ENCODE measurements around the gene CACNA1D. TPM values are rescaled to one million over a fixed set of nuclear protein-coding genes. Genes with fewer than 3 reads are reported as not detected.

The CACNA1D gene
- total and polyA plus RNA-seq, 2 experiments from 2014 or later, result 5.2 to 27.8 TPM

- no peak overlapping the region for H2AFZ ChIP-seq
- H3K36me3 ChIP-seq (replicated peaks; ENCODE audit: insufficient read depth, low read depth), result no peaks in the 10 kb centered on the region
- H3K27ac ChIP-seq, result peak overlapping the region; percentile 87
- H3K27me3 ChIP-seq, result no peaks in the 10 kb centered on the region
- WGBS (ENCODE audit: low lambda C conversion rate, missing lambda C conversion rate), result 55% methylated on average over 6 of the region's 6 CpGs
- H3K4me3 ChIP-seq, result no peak overlapping the region
- no peak for TF ChIP-seq EZH2phosphoT487 (IDR thresholded peaks at IDR 0.05; ENCODE audit: low read depth, severe bottlenecking, unreplicated experiment)
- peak; percentile 31 for TF ChIP-seq EZH2 (IDR thresholded peaks at IDR 0.05; ENCODE audit: borderline replicate concordance)
- H3K79me2 ChIP-seq, result no peaks in the 10 kb centered on the region
- no peaks in the 10 kb centered on the region for H3K9me3 ChIP-seq (ENCODE audit: low read depth)
- peak overlapping the region; percentile 65 for H3K4me2 ChIP-seq
- peaks cover 18% of the 10 kb centered on the region for H3K4me1 ChIP-seq (ENCODE audit: insufficient read depth)
- no peaks in the 10 kb centered on the region for H3K9me2 ChIP-seq (replicated peaks; ENCODE audit: insufficient read depth)
- no peak for DNase-seq (ENCODE audit: low spot score)
- no peaks in the 10 kb centered on the region for H4K20me1 ChIP-seq (ENCODE audit: insufficient read depth, poor library complexity, severe bottlenecking)
These were observed 24.8 kb downstream of the CACNA1D start for GRCh38 chr3:53519065-53519709.

- H3K27me3 ChIP-seq, result no peaks in the 10 kb centered on the region
- no peak overlapping the region for H3K4me2 ChIP-seq
- no peak overlapping the region for H3K4me3 ChIP-seq
- H3K9me2 ChIP-seq (replicated peaks; ENCODE audit: insufficient read depth), result no peaks in the 10 kb centered on the region
- no peaks in the 10 kb centered on the region for H3K79me2 ChIP-seq
- peaks cover 25% of the 10 kb centered on the region for H3K4me1 ChIP-seq (ENCODE audit: insufficient read depth)
- 89% methylated on average over 3 of the region's 3 CpGs for WGBS (ENCODE audit: low lambda C conversion rate, missing lambda C conversion rate)
- no peak for DNase-seq (ENCODE audit: low spot score)
- no peaks in the 10 kb centered on the region for H3K36me3 ChIP-seq (replicated peaks; ENCODE audit: insufficient read depth, low read depth)
- H3K27ac ChIP-seq, result no peak overlapping the region
- no peak overlapping the region for H2AFZ ChIP-seq
- no peaks in the 10 kb centered on the region for H3K9me3 ChIP-seq (ENCODE audit: low read depth)
- no peaks in the 10 kb centered on the region for H4K20me1 ChIP-seq (ENCODE audit: insufficient read depth, poor library complexity, severe bottlenecking)
- TF ChIP-seq CTCF (IDR thresholded peaks at IDR 0.05; ENCODE audit: poor library complexity), result no peak
- TF ChIP-seq EZH2 (IDR thresholded peaks at IDR 0.05; ENCODE audit: borderline replicate concordance), result no peak
- TF ChIP-seq EZH2phosphoT487 (IDR thresholded peaks at IDR 0.05; ENCODE audit: low read depth, severe bottlenecking, unreplicated experiment), result no peak
These were observed 28.9 kb downstream of the CACNA1D start for GRCh38 chr3:53523346-53523745.

GRCh38 chr3:53524566-53524965 is 30.2 kb downstream of the CACNA1D start:
- TF ChIP-seq EZH2 (IDR thresholded peaks at IDR 0.05; ENCODE audit: borderline replicate concordance), result no peak
- H2AFZ ChIP-seq, result no peak overlapping the region
- H3K36me3 ChIP-seq (replicated peaks; ENCODE audit: insufficient read depth, low read depth), result no peaks in the 10 kb centered on the region
- no peaks in the 10 kb centered on the region for H3K9me3 ChIP-seq (ENCODE audit: low read depth)
- no peaks in the 10 kb centered on the region for H3K27me3 ChIP-seq
- H3K4me3 ChIP-seq, result no peak overlapping the region
- peaks cover 14% of the 10 kb centered on the region for H3K4me1 ChIP-seq (ENCODE audit: insufficient read depth)
- H4K20me1 ChIP-seq (ENCODE audit: insufficient read depth, poor library complexity, severe bottlenecking), result no peaks in the 10 kb centered on the region
- no peak for DNase-seq (ENCODE audit: low spot score)
- H3K27ac ChIP-seq, result no peak overlapping the region
- WGBS (ENCODE audit: low lambda C conversion rate, missing lambda C conversion rate), result 100% methylated on average over 1 of the region's 1 CpG
- H3K9me2 ChIP-seq (replicated peaks; ENCODE audit: insufficient read depth), result no peaks in the 10 kb centered on the region
- no peak overlapping the region for H3K4me2 ChIP-seq
- no peaks in the 10 kb centered on the region for H3K79me2 ChIP-seq

GRCh38 chr3:53525765-53526703 is 31.6 kb downstream of the CACNA1D start:
- Histone ChIP-seq H3K4me1 (ENCODE audit: insufficient read depth) (peaks cover 12% of the 10 kb centered on the region), H4K20me1 (ENCODE audit: insufficient read depth, poor library complexity, severe bottlenecking) (no peaks in the 10 kb centered on the region), H3K4me3 (no peak overlapping the region), H3K9me3 (ENCODE audit: low read depth) (no peaks in the 10 kb centered on the region), H3K27me3 (no peaks in the 10 kb centered on the region), H3K9me2 (replicated peaks; ENCODE audit: insufficient read depth) (no peaks in the 10 kb centered on the region), H3K27ac (peak overlapping the region; percentile 47), H2AFZ (no peak overlapping the region), H3K79me2 (no peaks in the 10 kb centered on the region), H3K4me2 (no peak overlapping the region), H3K36me3 (replicated peaks; ENCODE audit: insufficient read depth, low read depth) (no peaks in the 10 kb centered on the region)
- peak; percentile 43 for DNase-seq (ENCODE audit: low spot score)
- WGBS (ENCODE audit: low lambda C conversion rate, missing lambda C conversion rate), result 83% methylated on average over 14 of the region's 14 CpGs
- TF ChIP-seq CTCF (IDR thresholded peaks at IDR 0.05; ENCODE audit: poor library complexity) (no peak), EZH2 (IDR thresholded peaks at IDR 0.05; ENCODE audit: borderline replicate concordance) (no peak), EZH2phosphoT487 (IDR thresholded peaks at IDR 0.05; ENCODE audit: low read depth, severe bottlenecking, unreplicated experiment) (no peak)
